Mononuclear cell (primary cell): ENCODE results near the gene CHPF2. TPM values are rescaled to one million over a fixed set of nuclear protein-coding genes. Genes with fewer than 3 reads are reported as not detected.

ENCODE experiments used
- H3K27me3 ChIP-seq: 2 replicates; pipeline ENCODE4 v1.6.0; 2011; ENCODE audit warnings: low read length, control low read depth; ENCODE audit not compliant: insufficient read depth
- H3K4me1 ChIP-seq: 2 replicates; pipeline ENCODE4 v1.5.1; 2011; ENCODE audit warnings: mild to moderate bottlenecking, low read length, control low read depth; ENCODE audit not compliant: insufficient read depth
- H3K4me3 ChIP-seq: 2 replicates; pipeline ENCODE4 v1.5.1; 2011; ENCODE audit warnings: mild to moderate bottlenecking, low read length, moderate library complexity
- H3K9me3 ChIP-seq: 2 replicates; pipeline ENCODE4 v1.5.1; 2011; ENCODE audit warnings: low read depth, mild to moderate bottlenecking, control low read depth, low read length
- total RNA-seq: library from RNA; depleted of rRNA; stranded (reverse); fragments of >200 nt; gene quantifications from one replicate; pipeline ENCODE4 v1.2.3, GENCODE V29; 2012

CHPF2 gene
- total RNA-seq, 1 donor, result 25.0 TPM

DNA sequence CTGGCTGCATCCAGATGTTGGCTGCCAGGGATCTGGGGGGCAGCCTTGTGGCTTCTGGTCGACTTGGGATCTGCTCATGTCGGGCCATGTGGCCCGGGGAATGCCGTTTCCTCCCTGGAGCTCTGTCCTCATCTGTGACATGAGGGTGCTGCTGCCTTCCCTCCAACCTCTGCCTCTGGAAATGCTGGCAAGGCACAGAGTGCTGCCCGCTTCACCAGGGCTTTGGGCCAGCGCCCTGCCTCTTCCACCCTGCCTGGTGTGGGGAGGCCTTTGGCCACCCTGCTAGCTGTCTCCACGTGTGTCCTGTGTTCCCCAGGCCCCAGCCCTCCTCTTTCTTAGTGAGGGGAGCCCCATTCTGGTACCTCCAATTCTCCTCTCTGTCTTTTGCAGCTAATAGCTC lies 22.0 kb downstream of the CHPF2 start:
- peaks cover 30% of the 10 kb centered on the region for H3K27me3 ChIP-seq
- no peaks in the 10 kb centered on the region for H3K9me3 ChIP-seq
- H3K4me1 ChIP-seq, result peaks cover 19% of the 10 kb centered on the region
- H3K4me3 ChIP-seq, result no peak overlapping the region

DNA sequence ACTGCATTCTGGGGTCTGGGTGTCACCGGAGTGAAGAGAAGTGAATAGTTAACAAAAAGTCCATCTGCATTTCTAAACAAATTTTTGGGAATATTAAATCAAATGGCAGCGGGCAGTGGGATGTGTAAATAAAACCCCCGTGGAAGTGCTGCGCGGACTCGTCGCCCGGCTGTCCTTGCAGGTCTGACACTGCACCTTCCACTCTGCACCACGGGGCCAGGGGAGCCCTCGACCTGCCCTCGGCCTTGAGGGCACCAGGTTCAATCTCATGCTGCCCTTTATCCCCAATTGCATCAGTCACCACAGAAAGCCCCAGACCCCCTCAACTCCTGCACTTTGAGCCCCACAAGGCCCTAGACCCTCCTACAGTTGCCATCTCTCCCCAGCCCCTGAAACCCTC lies 22.6 kb downstream of the CHPF2 start:
- H3K4me3 ChIP-seq, result no peak overlapping the region
- H3K9me3 ChIP-seq, result no peaks in the 10 kb centered on the region
- H3K4me1 ChIP-seq, result peaks cover 14% of the 10 kb centered on the region
- peaks cover 29% of the 10 kb centered on the region for H3K27me3 ChIP-seq

DNA sequence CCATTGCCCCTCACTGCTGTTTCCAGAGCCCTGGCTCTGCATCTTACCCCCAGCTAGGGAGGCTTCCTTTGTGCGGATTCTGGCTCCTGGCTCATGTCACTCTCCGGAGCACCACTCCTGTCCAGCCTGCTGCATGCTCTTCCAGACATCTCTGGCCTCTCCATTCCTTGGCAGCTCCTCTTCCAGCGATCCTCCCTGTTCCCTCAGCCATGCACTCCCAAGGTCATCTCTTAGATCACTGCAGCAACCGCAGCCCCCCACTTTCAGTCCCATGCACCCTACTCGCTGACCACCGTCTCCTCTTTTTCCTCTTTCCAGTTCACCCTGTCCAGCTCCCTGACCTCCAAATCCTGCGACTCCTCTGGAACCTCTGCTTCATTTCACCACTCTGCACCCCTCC lies 23.1 kb downstream of the CHPF2 start:
- Histone ChIP-seq H3K4me1 (peaks cover 12% of the 10 kb centered on the region), H3K9me3 (no peaks in the 10 kb centered on the region), H3K27me3 (peaks cover 25% of the 10 kb centered on the region), H3K4me3 (no peak overlapping the region)

DNA sequence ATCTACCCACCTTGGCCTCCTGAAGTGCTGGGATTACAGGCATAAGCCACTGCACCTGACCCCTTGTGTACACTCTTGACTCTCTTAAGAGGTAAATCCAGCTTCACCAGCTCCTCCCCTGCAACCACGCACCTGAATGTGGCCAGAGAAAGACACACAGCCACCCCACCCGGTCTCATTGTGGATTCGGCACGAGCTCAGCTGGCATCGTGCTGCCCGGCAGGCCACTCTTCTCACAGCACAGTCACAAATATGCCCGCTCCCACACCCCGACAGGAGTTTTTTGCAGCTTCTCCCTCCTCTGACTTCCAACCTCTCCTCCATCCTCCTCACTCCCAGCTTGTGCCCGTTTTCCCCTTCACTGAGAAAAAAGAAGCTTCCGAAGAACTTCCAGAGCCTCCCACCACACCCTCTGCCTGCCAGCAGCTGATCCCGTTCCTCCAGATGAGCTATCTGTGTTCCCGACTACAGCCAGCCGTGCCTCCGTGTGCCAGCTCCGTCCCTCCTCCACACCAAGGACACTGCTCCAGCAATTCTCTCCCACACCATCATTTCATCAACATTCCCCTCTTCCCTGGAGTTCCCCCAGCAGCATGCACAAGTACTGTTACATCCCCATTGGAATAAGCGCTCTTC lies 24.2 kb downstream of the CHPF2 start:
- Histone ChIP-seq H3K4me1 (peaks cover 5% of the 10 kb centered on the region), H3K4me3 (no peak overlapping the region), H3K27me3 (peaks cover 15% of the 10 kb centered on the region), H3K9me3 (no peaks in the 10 kb centered on the region)

- Histone ChIP-seq H3K27me3 (peaks cover 4% of the 10 kb centered on the region), H3K4me1 (no peaks in the 10 kb centered on the region), H3K4me3 (no peak overlapping the region), H3K9me3 (no peaks in the 10 kb centered on the region)
These were observed 25.7 kb downstream of the CHPF2 start for GRCh38 chr7:151257990-151258389.

DNA sequence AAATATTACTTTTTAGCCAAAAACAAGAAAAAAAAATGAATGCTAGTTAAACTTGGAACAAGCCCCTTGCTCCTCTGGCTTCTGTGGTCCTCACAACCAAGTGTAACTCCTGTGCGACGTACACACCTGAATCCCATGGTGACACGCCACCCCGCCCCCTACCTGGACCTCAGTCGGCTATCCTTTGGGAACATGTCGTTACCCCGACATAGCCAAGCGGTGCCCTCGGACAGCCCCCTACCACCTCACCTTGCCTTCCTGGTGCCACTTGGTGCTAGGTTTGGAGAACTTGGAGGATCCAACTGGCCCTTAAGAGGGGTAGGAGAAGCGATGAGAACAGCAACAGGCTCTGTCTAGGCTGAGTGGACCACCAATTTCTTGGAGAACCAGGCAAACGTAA lies 28.2 kb downstream of the CHPF2 start:
- no peaks in the 10 kb centered on the region for H3K9me3 ChIP-seq
- H3K4me3 ChIP-seq, result no peak overlapping the region
- H3K4me1 ChIP-seq, result no peaks in the 10 kb centered on the region
- no peaks in the 10 kb centered on the region for H3K27me3 ChIP-seq

GRCh38 chr7:151260883-151261282 lies 28.6 kb downstream of the CHPF2 start:
- no peaks in the 10 kb centered on the region for H3K4me1 ChIP-seq
- no peak overlapping the region for H3K4me3 ChIP-seq
- no peaks in the 10 kb centered on the region for H3K9me3 ChIP-seq
- no peaks in the 10 kb centered on the region for H3K27me3 ChIP-seq

- no peaks in the 10 kb centered on the region for H3K27me3 ChIP-seq
- no peaks in the 10 kb centered on the region for H3K4me1 ChIP-seq
- no peak overlapping the region for H3K4me3 ChIP-seq
- no peaks in the 10 kb centered on the region for H3K9me3 ChIP-seq
These were observed 29.2 kb downstream of the CHPF2 start for GRCh38 chr7:151261529-151261928.

- Histone ChIP-seq H3K4me1 (no peaks in the 10 kb centered on the region), H3K9me3 (no peaks in the 10 kb centered on the region), H3K27me3 (no peaks in the 10 kb centered on the region), H3K4me3 (no peak overlapping the region)
These were observed 32.3 kb downstream of the CHPF2 start for GRCh38 chr7:151264615-151265014.

- Histone ChIP-seq H3K4me1 (no peaks in the 10 kb centered on the region), H3K9me3 (no peaks in the 10 kb centered on the region), H3K27me3 (no peaks in the 10 kb centered on the region), H3K4me3 (no peak overlapping the region)
These were observed 33.2 kb downstream of the CHPF2 start for GRCh38 chr7:151265351-151265931.

- H3K4me3 ChIP-seq, result no peak overlapping the region
- peaks cover 37% of the 10 kb centered on the region for H3K4me1 ChIP-seq
- no peaks in the 10 kb centered on the region for H3K27me3 ChIP-seq
- no peaks in the 10 kb centered on the region for H3K9me3 ChIP-seq
These were observed 37.2 kb downstream of the CHPF2 start for GRCh38 chr7:151269511-151269910.

- peaks cover 56% of the 10 kb centered on the region for H3K4me1 ChIP-seq
- H3K9me3 ChIP-seq, result no peaks in the 10 kb centered on the region
- no peaks in the 10 kb centered on the region for H3K27me3 ChIP-seq
- no peak overlapping the region for H3K4me3 ChIP-seq
These were observed 39.5 kb downstream of the CHPF2 start for GRCh38 chr7:151271699-151272355.

DNA sequence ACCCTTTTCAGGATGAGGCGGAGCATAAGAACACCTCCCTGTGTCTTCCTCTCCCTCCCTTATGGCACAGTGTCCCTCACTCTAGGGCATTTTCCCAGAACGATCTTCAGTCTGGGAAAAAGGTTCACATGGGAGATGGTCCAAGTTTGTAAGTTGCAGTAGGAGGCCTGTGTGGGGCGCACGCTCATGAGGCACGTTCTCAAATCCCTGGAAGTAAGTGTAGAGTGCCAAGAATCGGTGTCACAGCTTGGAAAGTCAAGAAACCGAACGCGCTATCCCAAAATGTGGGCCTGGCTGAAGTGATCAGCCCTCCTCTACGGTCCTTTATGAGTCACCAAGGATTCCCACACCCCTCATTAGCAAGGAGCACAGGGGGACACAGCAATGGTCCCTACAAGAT lies 40.1 kb downstream of the CHPF2 start:
- Histone ChIP-seq H3K27me3 (no peaks in the 10 kb centered on the region), H3K9me3 (no peaks in the 10 kb centered on the region), H3K4me1 (peaks cover 60% of the 10 kb centered on the region), H3K4me3 (no peak overlapping the region)

DNA sequence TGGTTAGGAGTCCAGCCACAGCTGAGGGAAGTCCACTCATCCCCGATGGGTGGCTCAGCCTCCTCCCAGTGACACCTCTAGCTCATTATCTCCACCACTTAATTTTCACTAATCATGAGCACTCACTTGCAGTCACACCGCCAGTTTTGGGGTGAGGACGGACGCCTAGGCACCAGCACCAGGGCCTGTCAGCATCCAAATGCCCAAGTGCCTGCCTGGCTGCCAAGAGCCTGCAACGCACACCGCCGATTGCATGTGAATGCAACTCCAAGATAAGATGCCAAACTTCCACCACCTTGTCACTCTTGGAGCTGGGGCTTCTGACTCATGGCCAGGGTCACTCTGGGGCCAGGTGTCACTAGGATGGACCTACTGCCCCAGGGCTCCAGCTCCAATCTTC lies 40.6 kb downstream of the CHPF2 start:
- no peaks in the 10 kb centered on the region for H3K9me3 ChIP-seq
- no peak overlapping the region for H3K4me3 ChIP-seq
- no peaks in the 10 kb centered on the region for H3K27me3 ChIP-seq
- peaks cover 61% of the 10 kb centered on the region for H3K4me1 ChIP-seq

- H3K4me1 ChIP-seq, result peaks cover 61% of the 10 kb centered on the region
- H3K4me3 ChIP-seq, result no peak overlapping the region
- no peaks in the 10 kb centered on the region for H3K27me3 ChIP-seq
- no peaks in the 10 kb centered on the region for H3K9me3 ChIP-seq
These were observed 41.5 kb downstream of the CHPF2 start for GRCh38 chr7:151273651-151274390.
